A673 (cell line): ENCODE measurements around the gene NF1.

ENCODE experiments used
- EZH2 ChIP-seq: fragments of 200-600 bp; sonication (generic); IDR thresholded peaks from 2 replicates; pipeline ENCODE4 v1.6.1; 2017; ENCODE audit warnings: borderline replicate concordance, low read depth, mild to moderate bottlenecking, mixed read lengths, antibody characterized with exemption, low read length; ENCODE audit not compliant: poor library complexity, severe bottlenecking
- TF ChIP-seq, protein P1 (sequence below): fragments of 300-800, 200-600 bp; sonication (generic); conservative IDR thresholded peaks from 2 replicates; pipeline ENCODE4 v1.5.1; 2017; ENCODE audit warnings: low read depth, mild to moderate bottlenecking, antibody characterized with exemption, low read length, moderate library complexity, mixed read lengths

- no peak for TF ChIP-seq EZH2
- TF ChIP-seq, protein P1, sequence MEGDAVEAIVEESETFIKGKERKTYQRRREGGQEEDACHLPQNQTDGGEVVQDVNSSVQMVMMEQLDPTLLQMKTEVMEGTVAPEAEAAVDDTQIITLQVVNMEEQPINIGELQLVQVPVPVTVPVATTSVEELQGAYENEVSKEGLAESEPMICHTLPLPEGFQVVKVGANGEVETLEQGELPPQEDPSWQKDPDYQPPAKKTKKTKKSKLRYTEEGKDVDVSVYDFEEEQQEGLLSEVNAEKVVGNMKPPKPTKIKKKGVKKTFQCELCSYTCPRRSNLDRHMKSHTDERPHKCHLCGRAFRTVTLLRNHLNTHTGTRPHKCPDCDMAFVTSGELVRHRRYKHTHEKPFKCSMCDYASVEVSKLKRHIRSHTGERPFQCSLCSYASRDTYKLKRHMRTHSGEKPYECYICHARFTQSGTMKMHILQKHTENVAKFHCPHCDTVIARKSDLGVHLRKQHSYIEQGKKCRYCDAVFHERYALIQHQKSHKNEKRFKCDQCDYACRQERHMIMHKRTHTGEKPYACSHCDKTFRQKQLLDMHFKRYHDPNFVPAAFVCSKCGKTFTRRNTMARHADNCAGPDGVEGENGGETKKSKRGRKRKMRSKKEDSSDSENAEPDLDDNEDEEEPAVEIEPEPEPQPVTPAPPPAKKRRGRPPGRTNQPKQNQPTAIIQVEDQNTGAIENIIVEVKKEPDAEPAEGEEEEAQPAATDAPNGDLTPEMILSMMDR = no peak
Observed at GRCh38 chr17:31397256-31397939, 302.6 kb downstream of the NF1 start.
